ENCODE data around the gene CGB8.
"Not testable (repeated sequence)": the region's sequence is repeated elsewhere in the genome, so short reads cannot be mapped to it uniquely, and the experiment has no call there.

GRCh38 chr19:49028686-49029085 is 20.2 kb downstream of the CGB8 start:
- not testable (repeated sequence) for TF ChIP-seq SUZ12 (IDR thresholded peaks at IDR 0.05; ENCODE audit: low read length); ZNF274 (IDR thresholded peaks at IDR 0.05; ENCODE audit: borderline replicate concordance, extremely low read depth, low read length); KDM1A (IDR thresholded peaks at IDR 0.05; ENCODE audit: borderline replicate concordance, low read length); EP300 (IDR thresholded peaks at IDR 0.05; ENCODE audit: borderline replicate concordance in 1 of 2, low read depth in 2 of 2, low read length in 2 of 2); TCF12 (IDR thresholded peaks at IDR 0.05; ENCODE audit: low read depth, low read length)
- TF ChIP-seq, protein P1, sequence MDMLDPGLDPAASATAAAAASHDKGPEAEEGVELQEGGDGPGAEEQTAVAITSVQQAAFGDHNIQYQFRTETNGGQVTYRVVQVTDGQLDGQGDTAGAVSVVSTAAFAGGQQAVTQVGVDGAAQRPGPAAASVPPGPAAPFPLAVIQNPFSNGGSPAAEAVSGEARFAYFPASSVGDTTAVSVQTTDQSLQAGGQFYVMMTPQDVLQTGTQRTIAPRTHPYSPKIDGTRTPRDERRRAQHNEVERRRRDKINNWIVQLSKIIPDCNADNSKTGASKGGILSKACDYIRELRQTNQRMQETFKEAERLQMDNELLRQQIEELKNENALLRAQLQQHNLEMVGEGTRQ (IDR thresholded peaks at IDR 0.05; ENCODE audit: low read length) = not testable (repeated sequence)

All from H1 (cell line).